ENCODE measurements around the gene FOXN3.
"Not testable (repeated sequence)": the region's sequence is repeated elsewhere in the genome, so short reads cannot be mapped to it uniquely, and the experiment has no call there.

The FOXN3 gene

DNA sequence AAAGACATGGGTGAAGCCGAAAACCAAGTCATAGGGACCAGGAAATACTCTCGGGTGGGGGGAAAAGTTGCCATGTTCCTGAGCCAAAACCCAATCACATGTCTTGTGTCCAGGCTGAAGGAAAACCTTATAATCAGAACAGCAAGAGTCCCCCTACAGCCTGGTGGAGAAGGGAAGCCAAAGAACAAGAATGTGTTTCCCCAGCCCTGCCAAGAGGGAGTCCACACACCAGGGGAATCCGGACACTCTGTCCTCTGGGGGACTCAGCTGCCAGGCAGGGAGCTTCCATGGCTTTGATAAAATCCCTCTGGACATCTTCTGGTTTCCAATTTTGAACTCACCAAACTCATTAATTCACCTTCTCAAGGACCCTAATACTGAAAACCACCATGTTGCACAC, 273.0 kb downstream of the FOXN3 start:
- FAIRE-seq: no peak

GRCh38 chr14:89143595-89143994, 273.4 kb downstream of the FOXN3 start:
- FAIRE-seq: no peak

- no peak for FAIRE-seq
Measured at GRCh38 chr14:89142366-89142765, 274.7 kb downstream of the FOXN3 start.

DNA sequence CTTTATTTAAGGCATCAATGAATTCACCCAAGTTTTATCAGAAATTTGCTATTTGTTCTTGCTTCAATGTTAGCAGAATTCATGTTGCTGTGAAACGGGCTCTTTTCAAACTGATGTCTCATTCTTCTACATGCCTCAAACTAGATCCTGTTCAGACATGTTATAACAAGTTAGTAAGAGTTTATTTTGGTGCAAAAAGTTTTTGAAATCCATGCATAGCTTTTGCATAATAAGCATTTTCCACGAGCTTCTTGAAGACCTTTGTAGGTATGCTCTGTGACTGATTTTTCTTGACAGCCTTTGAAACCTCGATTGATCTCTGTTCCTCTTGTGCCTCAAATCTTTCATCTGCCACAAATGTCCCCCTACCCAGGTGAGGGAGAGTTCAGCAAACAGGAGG, 275.2 kb downstream of the FOXN3 start:
- no peak for FAIRE-seq

DNA sequence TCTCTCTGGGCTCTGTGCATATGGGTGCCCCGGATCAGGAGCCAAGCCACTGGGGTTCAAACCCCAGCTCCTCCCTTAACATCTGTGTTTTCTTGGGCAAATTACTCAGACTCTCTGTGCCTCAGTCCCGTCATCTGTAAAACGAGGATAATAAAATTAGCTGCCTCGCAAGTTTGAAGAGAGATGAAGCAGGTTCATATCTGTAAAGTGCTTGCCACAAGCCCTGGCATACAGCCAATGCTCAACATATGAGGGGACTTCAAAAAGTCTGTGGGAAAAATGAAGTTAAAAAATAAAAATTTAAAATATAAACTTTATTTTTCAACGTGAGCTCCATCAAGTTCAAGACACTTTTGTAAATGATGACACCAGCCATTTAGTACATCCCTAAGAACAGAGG, 276.7 kb downstream of the FOXN3 start:
- no peak for FAIRE-seq

- no peak for FAIRE-seq
Measured at GRCh38 chr14:89139404-89140247, 277.4 kb downstream of the FOXN3 start.

DNA sequence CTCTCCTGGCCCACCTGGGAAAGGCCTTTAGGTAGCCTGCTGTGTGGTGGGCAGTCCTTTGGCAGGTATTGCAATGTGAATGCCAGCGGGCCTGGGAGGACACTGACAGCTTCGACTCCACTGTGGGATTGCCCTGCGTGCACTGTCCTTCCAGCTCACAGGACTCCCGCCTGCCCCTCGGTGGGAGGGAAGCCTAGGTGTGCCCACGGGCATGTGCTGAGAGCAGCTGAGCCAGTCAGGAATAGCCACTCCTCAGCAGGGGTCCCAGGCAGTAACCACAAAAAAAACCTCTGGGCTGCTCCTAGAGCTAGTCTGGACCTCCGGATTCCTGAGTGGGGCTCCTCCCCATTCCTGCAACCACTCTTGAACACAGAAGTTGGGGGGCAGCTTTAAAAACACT, 278.2 kb downstream of the FOXN3 start:
- FAIRE-seq: no peak

GRCh38 chr14:89137526-89138163, 279.4 kb downstream of the FOXN3 start:
- FAIRE-seq: no peak

- FAIRE-seq: no peak
Measured at GRCh38 chr14:89136587-89136986, 280.4 kb downstream of the FOXN3 start.

GRCh38 chr14:89134640-89135039, 282.4 kb downstream of the FOXN3 start:
- no peak for FAIRE-seq

GRCh38 chr14:89131004-89131750, 285.9 kb downstream of the FOXN3 start:
- FAIRE-seq: no peak

GRCh38 chr14:89129570-89129969, 287.5 kb downstream of the FOXN3 start:
- no peak for FAIRE-seq

DNA sequence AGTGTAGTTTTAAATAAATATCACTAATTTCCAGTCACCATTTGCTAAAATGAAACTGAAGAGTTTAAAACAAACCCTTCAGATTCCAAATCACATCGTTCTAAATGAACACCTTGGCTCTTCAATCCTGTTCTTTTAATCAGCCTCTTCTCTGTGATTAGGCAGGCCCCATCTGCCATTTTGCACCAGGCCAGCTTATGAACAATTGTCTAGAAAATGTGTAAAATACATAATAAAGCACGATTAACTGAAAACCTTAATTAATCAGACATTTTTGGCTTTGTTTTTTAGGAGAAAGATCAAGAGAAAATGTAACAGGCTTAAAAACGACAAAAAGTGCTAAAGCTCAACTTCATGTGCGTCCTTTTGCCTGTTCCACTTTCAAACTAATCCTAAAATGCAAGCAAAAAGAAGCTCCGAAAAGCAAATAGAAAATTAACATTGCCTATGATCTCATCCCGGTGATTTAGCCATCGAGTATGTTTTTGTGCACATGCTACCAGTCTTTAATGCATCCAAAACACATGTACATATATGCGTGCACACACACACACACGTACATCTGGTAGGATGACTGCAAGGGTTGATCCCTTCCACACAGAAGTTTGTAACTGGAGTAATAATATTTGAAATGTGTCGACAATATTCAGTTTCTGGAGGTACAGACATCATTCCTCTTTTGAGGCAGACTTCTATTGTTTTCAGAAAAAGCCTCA, 288.6 kb downstream of the FOXN3 start:
- FAIRE-seq: no peak

DNA sequence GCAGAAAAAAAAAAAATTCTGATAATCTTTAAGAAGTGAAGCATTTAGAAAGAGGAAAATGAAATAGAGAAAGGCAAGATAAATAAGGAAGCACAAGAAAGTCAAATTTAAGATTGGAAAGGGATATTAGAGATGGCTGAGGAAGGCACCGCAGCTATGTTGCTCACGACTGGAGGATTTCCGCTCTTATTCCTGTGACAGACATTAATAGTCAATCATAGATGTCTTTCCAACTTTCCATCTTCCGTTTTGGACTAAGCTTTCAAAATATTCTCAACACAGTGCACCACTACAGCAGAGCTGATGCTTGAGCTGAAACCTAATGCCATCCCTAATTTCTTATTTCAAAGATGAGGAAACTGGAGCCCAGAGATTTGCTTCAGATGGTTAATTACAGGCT, 290.6 kb downstream of the FOXN3 start:
- no peak for FAIRE-seq

GRCh38 chr14:89125216-89125615, 291.8 kb downstream of the FOXN3 start:
- no peak for FAIRE-seq

GRCh38 chr14:89123851-89124250, 293.2 kb downstream of the FOXN3 start:
- FAIRE-seq: peak; percentile 21

- FAIRE-seq: no peak
Measured at GRCh38 chr14:89123215-89123614, 293.8 kb downstream of the FOXN3 start.

DNA sequence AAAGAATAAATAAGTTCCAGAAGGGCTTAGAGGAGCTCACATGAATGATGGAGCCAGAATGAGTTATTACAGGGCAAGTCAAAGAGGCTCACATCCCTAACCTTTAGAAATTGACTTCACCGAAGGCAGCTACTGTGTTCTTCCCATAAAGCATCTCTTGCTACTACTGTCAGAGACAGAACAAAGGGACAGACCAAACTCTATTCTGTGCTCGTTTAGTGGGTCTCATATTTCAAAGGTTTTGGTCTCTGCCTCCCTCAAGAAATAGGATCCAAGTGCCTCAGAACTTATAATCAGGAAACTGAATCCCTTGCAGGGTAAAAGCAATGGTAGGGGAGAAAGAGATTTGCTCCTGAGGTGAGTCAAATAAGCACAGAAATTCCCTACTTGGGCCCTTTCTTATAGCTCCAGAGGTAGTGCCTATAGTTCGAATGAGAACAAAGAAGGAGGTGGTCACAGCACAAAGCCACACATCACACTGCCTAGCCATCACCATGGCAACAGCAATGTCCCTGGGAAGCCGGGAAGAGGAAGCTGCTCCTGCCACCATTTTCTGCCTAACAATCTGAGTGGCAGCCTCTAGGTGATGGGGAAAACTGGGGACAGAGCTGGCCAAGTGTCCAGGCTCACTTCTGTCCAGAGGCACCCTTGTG, 294.9 kb downstream of the FOXN3 start:
- FAIRE-seq: no peak

DNA sequence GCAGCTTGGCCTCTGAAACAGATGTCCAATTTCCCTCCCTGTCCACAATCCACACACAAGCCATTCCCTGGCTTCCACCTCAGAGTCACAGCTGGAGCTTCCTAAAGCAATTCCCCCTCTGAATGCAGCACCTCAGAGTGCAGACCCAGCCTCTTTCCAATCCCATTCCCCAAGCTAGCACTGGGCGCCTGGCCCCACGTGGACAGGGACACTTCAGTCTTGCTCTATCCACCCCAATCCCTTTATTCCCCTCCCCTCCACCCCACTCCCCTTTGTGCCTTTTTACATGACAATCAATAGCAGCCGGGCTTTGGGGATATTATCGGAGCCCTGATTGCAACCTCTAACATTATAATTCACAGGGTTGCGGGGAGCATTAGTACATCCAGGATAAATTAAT, 300.0 kb downstream of the FOXN3 start:
- no peak for FAIRE-seq

DNA sequence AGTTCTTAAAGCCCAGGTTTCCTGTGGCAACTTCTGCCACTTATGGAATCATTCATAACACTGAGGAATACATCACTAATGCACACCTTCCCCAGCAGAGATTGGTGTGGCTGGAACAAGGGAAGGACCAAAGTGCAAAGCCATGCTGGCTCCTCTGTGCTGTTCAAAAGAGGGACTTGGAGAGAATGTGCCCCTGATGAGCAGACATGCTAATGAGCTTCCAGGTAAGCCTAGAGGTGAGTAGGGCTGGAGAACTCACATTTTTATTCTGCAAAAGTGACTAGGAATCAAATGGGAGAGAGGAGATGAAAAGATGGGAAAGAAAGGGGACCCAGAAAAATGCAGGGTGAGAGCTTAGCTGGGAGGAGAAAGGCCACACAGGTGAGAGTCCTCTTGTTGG, 302.9 kb downstream of the FOXN3 start:
- FAIRE-seq: no peak

DNA sequence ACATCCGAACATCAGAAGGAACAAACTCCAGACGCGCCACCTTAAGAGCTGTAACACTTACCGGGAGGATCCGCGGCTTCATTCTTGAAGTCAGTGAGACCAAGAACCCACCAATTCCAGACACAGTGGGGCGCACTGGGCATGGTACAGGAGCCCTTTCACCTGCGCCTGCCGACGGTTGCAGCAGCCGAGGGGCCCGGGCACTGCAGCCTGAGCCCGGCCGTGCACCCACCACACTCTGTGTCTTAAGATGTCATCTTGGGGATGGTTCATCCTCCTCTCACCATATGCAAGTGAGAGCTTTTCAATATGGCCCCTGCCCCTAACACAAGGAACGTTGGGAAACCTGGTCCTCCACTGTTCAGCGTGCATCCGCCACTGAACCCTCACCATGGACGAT, 304.3 kb downstream of the FOXN3 start:
- FAIRE-seq: no peak

DNA sequence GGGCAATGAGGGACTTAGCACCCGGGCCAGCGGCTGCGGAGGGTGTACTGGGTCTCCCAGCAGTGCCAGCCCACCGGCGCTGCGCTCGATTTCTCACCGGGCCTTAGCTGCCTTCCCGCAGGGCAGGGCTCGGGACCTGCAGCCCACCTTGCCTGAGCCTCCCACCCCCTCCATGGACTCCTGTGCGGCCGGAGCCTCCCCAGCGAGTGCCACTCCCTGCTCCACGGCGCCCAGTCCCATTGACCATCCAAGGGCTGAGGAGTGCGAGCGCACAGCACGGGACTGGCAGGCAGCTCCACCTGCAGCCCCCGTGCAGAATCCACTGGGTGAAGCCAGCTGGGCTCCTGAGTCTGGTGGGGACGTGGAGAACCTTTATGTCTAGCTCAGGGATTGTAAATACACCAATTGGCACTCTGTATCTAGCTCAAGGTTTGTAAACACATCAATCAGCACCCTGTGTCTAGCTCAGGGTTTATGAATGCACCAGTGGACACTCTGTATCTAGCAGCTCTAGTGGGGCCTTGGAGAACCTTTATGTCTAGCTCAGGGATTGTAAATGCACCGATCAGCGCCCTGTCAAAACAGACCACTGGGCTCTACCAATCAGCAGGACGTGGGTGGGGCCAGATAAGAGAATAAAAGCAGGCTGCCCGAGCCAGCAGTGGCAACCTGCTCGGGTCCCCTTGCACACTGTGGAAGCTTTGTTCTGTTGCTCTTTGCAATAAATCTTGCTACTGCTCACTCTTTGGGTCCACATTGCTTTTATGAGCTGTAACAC, 305.1 kb downstream of the FOXN3 start:
- not testable (repeated sequence) for FAIRE-seq

Measured in colon (tissue), 2 donors.